Epithelial cell of proximal tubule (primary cell): Measurements from ENCODE around the gene RMC1. TPM values are rescaled to one million over a fixed set of nuclear protein-coding genes. Genes with fewer than 3 reads are reported as not detected.
A peak's percentile ranks its signal among the peaks of the same experiment; 100 is the strongest.

Source experiments
- DNase-seq: peaks from one replicate; pipeline ENCODE4 v3.0.0-alpha.2; 2011; ENCODE audit warnings: low read depth
- H3K4me3 ChIP-seq: 2 replicates; pipeline ENCODE4 v1.5.1; 2011; ENCODE audit warnings: low read depth, mild to moderate bottlenecking, low read length
- CTCF ChIP-seq: conservative IDR thresholded peaks from 2 replicates; pipeline ENCODE4 v1.5.1; 2012; ENCODE audit warnings: low read depth, mild to moderate bottlenecking, low read length
- total RNA-seq: library from RNA; depleted of rRNA; stranded (reverse); fragments of >200 nt; gene quantifications from 2 replicates; pipeline ENCODE4 v1.2.3, GENCODE V29; 2015

The RMC1 gene
- total RNA-seq, 1 donor from 2014 or later = 37.0 TPM

GRCh38 chr18:23569299-23570063 is 66.2 kb downstream of the RMC1 start:
- no peak for TF ChIP-seq CTCF
- H3K4me3 ChIP-seq = no peak overlapping the region
- DNase-seq = no peak

- H3K4me3 ChIP-seq = no peak overlapping the region
- no peak for DNase-seq
- no peak for TF ChIP-seq CTCF
Measured at GRCh38 chr18:23570912-23571504, 67.7 kb downstream of the RMC1 start.

GRCh38 chr18:23572012-23572411 is 68.7 kb downstream of the RMC1 start:
- H3K4me3 ChIP-seq = no peak overlapping the region
- no peak for DNase-seq

GRCh38 chr18:23572570-23572969 is 69.3 kb downstream of the RMC1 start:
- no peak for DNase-seq
- H3K4me3 ChIP-seq = no peak overlapping the region
- TF ChIP-seq CTCF = no peak

More at GRCh38 chr18:23572012-23572411, 68.7 kb downstream of the RMC1 start:
- TF ChIP-seq CTCF = no peak

GRCh38 chr18:23573020-23573419 is 69.7 kb downstream of the RMC1 start:
- no peak overlapping the region for H3K4me3 ChIP-seq
- no peak for DNase-seq
- no peak for TF ChIP-seq CTCF

- TF ChIP-seq CTCF = no peak
- DNase-seq = peak; percentile 52
- no peak overlapping the region for H3K4me3 ChIP-seq
Measured at GRCh38 chr18:23573626-23574431, 70.5 kb downstream of the RMC1 start.
